Cerebellar cortex (tissue), 1 donor: Measurements from ENCODE around the gene EFR3B.

Source experiments
- DNase-seq: peaks from one replicate; pipeline ENCODE4 v3.0.0-alpha.2; 2015; ENCODE audit warnings: low spot score

The EFR3B gene

GRCh38 chr2:25034081-25034480 lies 7.8 kb upstream of the EFR3B start:
- DNase-seq, result no peak

GRCh38 chr2:25035537-25036220 lies 6.2 kb upstream of the EFR3B start:
- no peak for DNase-seq

GRCh38 chr2:25036221-25036559 lies 5.7 kb upstream of the EFR3B start:
- DNase-seq, result no peak

GRCh38 chr2:25039126-25039525 lies 2.8 kb upstream of the EFR3B start:
- DNase-seq, result no peak

GRCh38 chr2:25041307-25041927 lies 459 bp upstream of the EFR3B start:
- DNase-seq, result peak; percentile 63

- peak; percentile 38 for DNase-seq
These were observed 705 bp downstream of the EFR3B start for GRCh38 chr2:25042321-25043240.

GRCh38 chr2:25043241-25043867 lies 1.5 kb downstream of the EFR3B start:
- DNase-seq, result peak; percentile 23

- no peak for DNase-seq
These were observed 2.1 kb downstream of the EFR3B start for GRCh38 chr2:25044011-25044410.

GRCh38 chr2:25044990-25045389 lies 3.1 kb downstream of the EFR3B start:
- DNase-seq, result peak; percentile 89

- DNase-seq, result no peak
These were observed 7.5 kb downstream of the EFR3B start for GRCh38 chr2:25049422-25049821.

- no peak for DNase-seq
These were observed 8.3 kb downstream of the EFR3B start for GRCh38 chr2:25050128-25050527.

GRCh38 chr2:25053041-25053440 lies 11.2 kb downstream of the EFR3B start:
- no peak for DNase-seq

- DNase-seq, result no peak
These were observed 12.8 kb downstream of the EFR3B start for GRCh38 chr2:25054720-25055119.

- peak; percentile 39 for DNase-seq
These were observed 13.6 kb downstream of the EFR3B start for GRCh38 chr2:25055376-25055920.

- peak; percentile 55 for DNase-seq
These were observed 14.4 kb downstream of the EFR3B start for GRCh38 chr2:25056098-25056821.

GRCh38 chr2:25062511-25062917 lies 20.6 kb downstream of the EFR3B start:
- peak; percentile 78 for DNase-seq

GRCh38 chr2:25063876-25064660 lies 22.2 kb downstream of the EFR3B start:
- DNase-seq, result peak; percentile 84

- no peak for DNase-seq
These were observed 23.9 kb downstream of the EFR3B start for GRCh38 chr2:25065768-25066167.

GRCh38 chr2:25066455-25066854 lies 24.6 kb downstream of the EFR3B start:
- no peak for DNase-seq

GRCh38 chr2:25068217-25068616 lies 26.3 kb downstream of the EFR3B start:
- no peak for DNase-seq

GRCh38 chr2:25071966-25072365 lies 30.1 kb downstream of the EFR3B start:
- peak; percentile 47 for DNase-seq
